CD14-positive monocyte (primary cell): ENCODE measurements around the gene USP30. TPM values are rescaled to one million over a fixed set of nuclear protein-coding genes. Genes with fewer than 3 reads are reported as not detected.

Experiments
- DNase-seq, 3 donors: peaks; one replicate each; pipeline ENCODE4 v3.0.0-alpha.2; 2011 to 2022
- H2AFZ ChIP-seq: 2 replicates; pipeline ENCODE4 v1.6.0; 2012; ENCODE audit warnings: mild to moderate bottlenecking, low read depth, low read length, inconsistent platforms; ENCODE audit not compliant: insufficient read depth, poor library complexity, severe bottlenecking
- H3K27ac ChIP-seq, 2 donors: 1 replicate in 1 of 2; 2 replicates in 1 of 2; pipeline ENCODE4 v1.5.1; 2012 to 2013; ENCODE audit warnings: low read length in 2 of 2, control low read depth in 1 of 2, inconsistent platforms in 1 of 2, low read depth in 1 of 2, mild to moderate bottlenecking in 1 of 2
- H3K27me3 ChIP-seq, 2 donors: one replicate each; pipeline versions ENCODE4 v1.6.0 to v1.6.1; 2011 to 2013; ENCODE audit warnings: low read length in 2 of 2; ENCODE audit not compliant: control insufficient read depth in 2 of 2, insufficient read depth in 2 of 2
- H3K36me3 ChIP-seq, 2 donors: replicated peaks in 1 of 2; 1 replicate in 1 of 2; 2 replicates in 1 of 2; pipeline versions ENCODE4 v1.5.1 to v1.6.1; 2012 to 2013; ENCODE audit warnings: low read length in 2 of 2, control low read depth in 1 of 2, inconsistent platforms in 1 of 2, mild to moderate bottlenecking in 1 of 2; ENCODE audit not compliant: insufficient read depth in 2 of 2, control insufficient read depth in 1 of 2
- H3K4me1 ChIP-seq, 2 donors: 1 replicate in 1 of 2; 2 replicates in 1 of 2; pipeline versions ENCODE4 v1.5.1 to v1.6.1; 2012 to 2013; ENCODE audit warnings: low read length in 2 of 2, control low read depth in 1 of 2, inconsistent platforms in 1 of 2, mild to moderate bottlenecking in 1 of 2, moderate library complexity in 1 of 2; ENCODE audit not compliant: insufficient read depth in 2 of 2, control insufficient read depth in 1 of 2
- H3K4me2 ChIP-seq: replicated peaks from 2 replicates; pipeline ENCODE3; 2012; ENCODE audit warnings: low read length, moderate library complexity, mild to moderate bottlenecking; ENCODE audit not compliant: poor library complexity, severe bottlenecking; ENCODE audit errors: extremely low read depth
- H3K4me3 ChIP-seq, 3 experiments: fragments of 200-600 bp in 1 of 3; sonication (generic) in 1 of 3; replicated peaks in 1 of 3; 1 replicate in 2 of 3; 2 replicates in 1 of 3; pipeline ENCODE4 v1.5.1; 2011 to 2013; ENCODE audit warnings: low read length in 3 of 3, mild to moderate bottlenecking in 3 of 3, control low read depth in 2 of 3, low read depth in 2 of 3, inconsistent platforms in 1 of 3, moderate library complexity in 1 of 3
- H3K79me2 ChIP-seq: 2 replicates; pipeline ENCODE4 v1.6.0; 2012; ENCODE audit warnings: mild to moderate bottlenecking, control low read depth, inconsistent platforms, low read length, moderate library complexity; ENCODE audit not compliant: insufficient read depth
- H3K9ac ChIP-seq: 2 replicates; pipeline ENCODE4 v1.6.0; 2017; ENCODE audit warnings: low read length, mild to moderate bottlenecking; ENCODE audit not compliant: insufficient read depth, poor library complexity, severe bottlenecking
- H3K9me3 ChIP-seq, 2 donors: replicated peaks in 1 of 2; 1 replicate in 1 of 2; 2 replicates in 1 of 2; pipeline versions ENCODE4 v1.5.1 to v1.6.1; 2012 to 2013; ENCODE audit warnings: low read length in 2 of 2, control low read depth in 1 of 2; ENCODE audit not compliant: control insufficient read depth in 1 of 2, insufficient read depth in 1 of 2
- H4K20me1 ChIP-seq: 2 replicates; pipeline ENCODE4 v1.6.0; 2012; ENCODE audit warnings: mild to moderate bottlenecking, low read length, control low read depth, moderate library complexity; ENCODE audit not compliant: insufficient read depth
- H3K27ac Mint-ChIP-seq, 7 donors: one replicate each; pipeline ENCODE4 v1.8.0; 2020; ENCODE audit warnings: mild to moderate bottlenecking in 7 of 7, mixed read lengths in 7 of 7, moderate library complexity in 6 of 7, inconsistent platforms in 2 of 7
- H3K27me3 Mint-ChIP-seq, 3 donors: one replicate each; pipeline ENCODE4 v1.8.0; 2021 to 2022; ENCODE audit warnings: low read depth in 3 of 3, mild to moderate bottlenecking in 3 of 3, mixed read lengths in 3 of 3, moderate library complexity in 3 of 3, inconsistent platforms in 1 of 3
- H3K36me3 Mint-ChIP-seq, 2 donors: one replicate each; pipeline ENCODE4 v1.8.0; 2020; ENCODE audit warnings: mixed read lengths in 2 of 2, inconsistent platforms in 1 of 2, mild to moderate bottlenecking in 1 of 2
- H3K4me1 Mint-ChIP-seq: one replicate; pipeline ENCODE4 v1.8.0; 2020; ENCODE audit warnings: mild to moderate bottlenecking, mixed read lengths
- H3K4me3 Mint-ChIP-seq, 2 donors: one replicate each; pipeline ENCODE4 v1.8.0; 2020; ENCODE audit warnings: mild to moderate bottlenecking in 2 of 2, mixed read lengths in 2 of 2, moderate library complexity in 1 of 2
- H3K9me3 Mint-ChIP-seq, 7 donors: one replicate each; pipeline ENCODE4 v1.8.0; 2020 to 2022; ENCODE audit warnings: mixed read lengths in 7 of 7, mild to moderate bottlenecking in 6 of 7, moderate library complexity in 6 of 7, inconsistent platforms in 2 of 7
- CTCF ChIP-seq: fragments of 200-600 bp; IDR thresholded peaks from one replicate; pipeline ENCODE4 v1.8.0; 2022; ENCODE audit warnings: antibody characterized with exemption, mild to moderate bottlenecking
- WGBS: methylation state at CpG from one replicate; pipeline ENCODE4 v1.1.5; 2013; ENCODE audit warnings: missing lambda C conversion rate; ENCODE audit not compliant: insufficient coverage; 5-methylcytosine and 5-hydroxymethylcytosine counted together
- intact Hi-C, 2 donors: fragments of 100-400 bp; cut with micrococcal nuclease; formaldehyde crosslinking; loops; one replicate each; pipeline versions ENCODE4 v1.15.0 to v1.15.1; 2023
- polyA plus RNA-seq, 3 donors: library from polyadenylated mRNA; depleted of rRNA in 1 of 3; unstranded in 2 of 3; stranded (reverse) in 1 of 3; fragments of 300-500 nt in 2 of 3; fragments of >200 nt in 1 of 3; fragmentation: Illumina TruSeq in 2 of 3; gene quantifications; 1 replicate in 2 of 3; 2 replicates in 1 of 3; pipeline ENCODE4 v1.2.3, GENCODE V29; 2012 to 2021

Gene USP30
- polyA plus RNA-seq, 3 donors: 4.5 to 8.2 (median 6.8) TPM

DNA sequence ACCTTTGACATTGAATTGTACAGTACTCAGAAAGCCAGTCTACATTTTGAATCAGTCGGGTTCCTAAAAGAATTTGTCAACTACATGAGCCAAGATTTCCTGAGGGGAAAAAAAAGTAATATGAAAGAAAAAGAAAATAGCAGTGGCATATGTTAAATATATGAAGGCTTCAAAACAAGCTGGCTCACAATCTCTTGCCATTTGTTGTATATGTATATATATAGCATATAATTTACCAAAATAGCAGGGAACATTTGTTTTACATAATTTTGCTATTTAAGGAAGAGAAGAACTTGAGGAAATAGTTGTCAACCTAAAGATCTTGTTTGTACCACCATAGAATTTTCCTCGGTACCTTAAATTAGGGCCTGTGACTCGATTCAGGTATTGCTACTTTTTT is 48.4 kb upstream of the USP30 start:
- H3K27me3 ChIP-seq: no peaks in the 10 kb centered on the region
- intact Hi-C loops: no loop called here
- Mint-ChIP-seq H3K27me3 (peaks cover 2 to 13% (median 8%) of the 10 kb centered on the region in 3 donors), H3K9me3 (no peaks in the 10 kb centered on the region), H3K4me3 (no peak overlapping the region), H3K27ac (no peak overlapping the region), H3K36me3 (no peaks in the 10 kb centered on the region), H3K4me1 (no peaks in the 10 kb centered on the region)
- WGBS: 83% methylated on average over 1 of the region's 3 CpGs
- no peak overlapping the region for H2AFZ ChIP-seq
- H3K4me1 ChIP-seq: no peaks in the 10 kb centered on the region
- H3K36me3 ChIP-seq: no peaks in the 10 kb centered on the region
- no peaks in the 10 kb centered on the region for H3K9me3 ChIP-seq
- H3K4me2 ChIP-seq: no peak overlapping the region
- no peaks in the 10 kb centered on the region for H4K20me1 ChIP-seq
- no peak overlapping the region for H3K9ac ChIP-seq
- no peak for DNase-seq
- no peak for TF ChIP-seq CTCF
- H3K79me2 ChIP-seq: no peaks in the 10 kb centered on the region
- H3K27ac ChIP-seq: no peak overlapping the region
- H3K4me3 ChIP-seq: no peak overlapping the region

- no peak for TF ChIP-seq CTCF
- no peak overlapping the region for H3K27ac Mint-ChIP-seq
Measured at GRCh38 chr12:109009766-109010165, 42.6 kb upstream of the USP30 start.

More at GRCh38 chr12:109009766-109010165, 42.6 kb upstream of the USP30 start:
- intact Hi-C loops: no loop called here
- Histone ChIP-seq H3K27me3 (no peaks in the 10 kb centered on the region), H3K9ac (no peak overlapping the region), H3K4me1 (no peaks in the 10 kb centered on the region), H3K79me2 (no peaks in the 10 kb centered on the region), H3K4me3 (no peak overlapping the region), H4K20me1 (no peaks in the 10 kb centered on the region), H2AFZ (no peak overlapping the region), H3K9me3 (no peaks in the 10 kb centered on the region), H3K36me3 (no peaks in the 10 kb centered on the region), H3K4me2 (no peak overlapping the region), H3K27ac (no peak overlapping the region)
- Mint-ChIP-seq H3K9me3 (peaks cover 0 to 6% (median 0%) of the 10 kb centered on the region in 7 donors), H3K4me3 (no peak overlapping the region), H3K4me1 (peaks cover 2% of the 10 kb centered on the region), H3K36me3 (no peaks in the 10 kb centered on the region), H3K27me3 (peaks cover 3 to 21% (median 8%) of the 10 kb centered on the region in 3 donors)
- WGBS: no CpG with 5 or more reads among the region's 1 CpG
- no peak for DNase-seq
